Measurements from ENCODE around the gene MAN1C1.

DNA sequence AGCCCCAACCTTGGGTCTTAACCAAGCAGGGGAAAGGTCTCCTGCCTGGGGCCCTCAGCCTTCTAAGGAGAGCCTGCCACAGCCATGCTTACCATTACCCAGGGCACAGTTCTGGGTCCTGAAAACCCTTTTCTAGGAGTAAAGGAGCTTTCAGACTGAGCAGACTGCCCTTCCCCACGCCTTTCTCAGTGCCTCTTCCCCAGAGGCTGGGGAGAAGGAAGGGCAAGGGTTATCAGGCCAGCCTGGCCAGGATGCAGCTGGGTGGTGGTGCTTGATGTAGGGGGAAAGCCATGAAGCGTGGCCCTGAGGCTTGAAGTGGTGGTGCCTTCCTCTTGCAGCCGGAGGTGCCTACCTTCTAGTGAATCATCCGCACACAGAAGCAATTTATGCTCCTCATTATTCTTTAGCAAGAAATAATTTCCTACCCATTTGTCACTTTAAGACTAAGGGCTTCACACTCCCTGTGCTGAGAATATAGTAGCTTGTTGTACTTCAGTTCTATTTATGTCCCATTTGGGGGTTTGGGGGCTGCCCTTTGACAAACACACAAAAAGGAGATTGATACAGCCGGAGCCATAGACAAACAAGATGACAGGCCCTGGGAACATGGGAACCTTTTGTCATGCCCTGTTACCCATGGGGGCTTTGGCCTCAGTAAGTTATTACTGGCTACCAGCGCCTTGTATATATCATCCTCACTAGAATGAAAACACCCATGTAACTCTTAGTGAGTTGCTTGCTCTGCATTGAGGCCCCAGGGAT, 40.7 kb downstream of the MAN1C1 start:
- TF ChIP-seq, protein P1, sequence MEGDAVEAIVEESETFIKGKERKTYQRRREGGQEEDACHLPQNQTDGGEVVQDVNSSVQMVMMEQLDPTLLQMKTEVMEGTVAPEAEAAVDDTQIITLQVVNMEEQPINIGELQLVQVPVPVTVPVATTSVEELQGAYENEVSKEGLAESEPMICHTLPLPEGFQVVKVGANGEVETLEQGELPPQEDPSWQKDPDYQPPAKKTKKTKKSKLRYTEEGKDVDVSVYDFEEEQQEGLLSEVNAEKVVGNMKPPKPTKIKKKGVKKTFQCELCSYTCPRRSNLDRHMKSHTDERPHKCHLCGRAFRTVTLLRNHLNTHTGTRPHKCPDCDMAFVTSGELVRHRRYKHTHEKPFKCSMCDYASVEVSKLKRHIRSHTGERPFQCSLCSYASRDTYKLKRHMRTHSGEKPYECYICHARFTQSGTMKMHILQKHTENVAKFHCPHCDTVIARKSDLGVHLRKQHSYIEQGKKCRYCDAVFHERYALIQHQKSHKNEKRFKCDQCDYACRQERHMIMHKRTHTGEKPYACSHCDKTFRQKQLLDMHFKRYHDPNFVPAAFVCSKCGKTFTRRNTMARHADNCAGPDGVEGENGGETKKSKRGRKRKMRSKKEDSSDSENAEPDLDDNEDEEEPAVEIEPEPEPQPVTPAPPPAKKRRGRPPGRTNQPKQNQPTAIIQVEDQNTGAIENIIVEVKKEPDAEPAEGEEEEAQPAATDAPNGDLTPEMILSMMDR (IDR thresholded peaks at IDR 0.05) = no peak
- TF ChIP-seq POLR2A (IDR thresholded peaks at IDR 0.05) = no peak
